HG03575 (cell line): ENCODE data around the gene CEP162.
"Not testable (repeated sequence)": the region's sequence is repeated elsewhere in the genome, so short reads cannot be mapped to it uniquely, and the experiment has no call there.

Source experiments
- ATAC-seq: cut with Tn5 transposase; IDR thresholded peaks from one replicate; pipeline ENCODE4 v1.9.1; 2021; ENCODE audit not compliant: unreplicated experiment, insufficient number of reproducible peaks, low FRiP score; ENCODE audit errors: extremely low read depth

CEP162 gene

GRCh38 chr6:84242265-84242664 is 14.8 kb upstream of the CEP162 start:
- ATAC-seq: no peak

DNA sequence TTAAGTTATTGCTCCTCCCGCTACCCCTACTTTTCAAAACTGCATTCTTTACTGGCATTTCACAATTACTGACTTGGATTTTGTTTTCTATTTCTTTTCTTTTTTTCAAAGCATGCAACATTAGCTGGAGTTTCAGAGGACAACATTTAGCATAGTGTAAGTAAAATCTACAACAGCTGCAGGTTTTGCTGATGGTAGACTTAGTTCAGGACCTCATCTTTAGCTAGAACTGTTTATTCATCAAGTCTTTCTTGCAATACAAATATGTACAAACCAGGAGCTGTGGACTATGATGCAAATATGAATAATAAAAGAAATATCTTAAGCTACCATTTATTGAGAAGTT is 728 bp upstream of the CEP162 start:
- no peak for ATAC-seq

GRCh38 chr6:84227044-84227433 is 404 bp downstream of the CEP162 start:
- no peak for ATAC-seq

DNA sequence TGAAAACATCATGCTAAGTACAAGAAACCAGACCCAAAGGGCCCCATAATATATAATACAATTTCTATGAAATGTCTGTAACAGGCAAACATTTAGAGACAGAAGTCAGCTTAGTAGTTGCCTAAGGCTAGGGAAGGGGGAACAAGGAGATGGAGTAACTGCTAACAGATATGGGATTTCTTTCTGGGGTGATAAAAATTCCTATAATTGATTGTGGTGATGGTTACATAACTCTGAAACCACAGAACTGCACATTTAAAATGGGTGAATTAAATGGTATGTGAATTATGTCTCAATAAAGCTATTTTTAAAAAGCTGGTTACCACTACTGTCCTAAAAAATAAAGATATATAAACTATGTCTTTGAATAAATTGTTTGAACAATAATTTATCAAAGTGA is 3.2 kb downstream of the CEP162 start:
- ATAC-seq: no peak

GRCh38 chr6:84223608-84224007 is 3.8 kb downstream of the CEP162 start:
- ATAC-seq: not testable (repeated sequence)

DNA sequence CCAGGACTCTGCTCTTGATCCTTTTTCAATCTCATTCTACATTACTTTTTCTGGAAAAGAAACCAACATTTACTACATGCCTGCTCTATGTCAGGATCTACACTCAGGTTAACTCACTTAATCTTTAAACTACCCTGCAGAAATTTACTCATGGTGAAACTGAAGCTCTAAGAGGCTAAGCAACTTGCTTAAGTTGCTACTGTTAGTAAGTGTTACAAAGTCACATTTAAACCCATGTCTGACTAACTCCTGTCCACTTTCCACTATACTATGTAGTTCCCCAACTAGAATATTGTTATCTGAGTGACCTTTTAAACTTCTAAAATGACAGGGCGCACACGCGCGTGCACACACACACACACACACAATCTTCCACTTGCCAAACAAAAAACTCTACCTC is 5.0 kb downstream of the CEP162 start:
- no peak for ATAC-seq

- no peak for ATAC-seq
Observed at GRCh38 chr6:84220809-84221409, 6.5 kb downstream of the CEP162 start.

- no peak for ATAC-seq
Observed at GRCh38 chr6:84218091-84218490, 9.4 kb downstream of the CEP162 start.

DNA sequence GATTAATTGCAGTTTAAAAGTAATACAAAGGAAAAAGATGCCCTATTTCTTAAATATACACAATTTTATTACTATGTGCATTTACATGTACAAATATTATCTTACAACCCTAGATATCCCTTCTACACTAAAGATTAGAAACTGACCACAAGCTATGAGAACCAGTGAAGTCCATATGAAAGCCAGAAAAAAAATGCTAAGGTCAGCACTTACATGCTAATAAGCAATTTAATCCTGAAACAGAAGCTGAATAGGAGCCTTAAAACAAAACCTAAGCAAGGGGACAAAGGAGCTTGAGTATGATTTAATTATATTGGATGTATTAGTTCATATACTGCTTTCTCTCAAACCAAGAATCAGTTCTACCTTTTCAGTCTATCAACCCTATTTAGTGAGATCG is 14.2 kb downstream of the CEP162 start:
- ATAC-seq: no peak

GRCh38 chr6:84204011-84204410 is 23.4 kb downstream of the CEP162 start:
- no peak for ATAC-seq

DNA sequence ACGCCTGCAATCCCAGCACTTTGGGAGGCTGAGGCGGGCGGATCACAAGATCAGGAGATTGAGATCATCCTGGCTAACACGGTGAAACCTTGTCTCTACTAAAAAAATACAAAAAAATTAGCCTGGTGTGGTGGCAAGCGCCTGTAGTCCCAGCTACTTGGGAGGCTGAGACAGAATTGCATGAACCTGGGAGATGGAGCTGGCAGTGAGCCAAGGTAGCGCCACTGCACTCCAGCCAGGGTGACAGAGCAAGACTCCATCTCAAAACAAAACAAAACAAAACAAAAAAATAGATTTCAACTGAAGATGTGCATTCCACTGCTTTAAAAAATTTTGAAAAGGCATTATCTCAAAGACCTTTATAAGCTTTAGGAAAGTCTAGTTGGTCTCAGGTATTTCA is 27.5 kb downstream of the CEP162 start:
- not testable (repeated sequence) for ATAC-seq

DNA sequence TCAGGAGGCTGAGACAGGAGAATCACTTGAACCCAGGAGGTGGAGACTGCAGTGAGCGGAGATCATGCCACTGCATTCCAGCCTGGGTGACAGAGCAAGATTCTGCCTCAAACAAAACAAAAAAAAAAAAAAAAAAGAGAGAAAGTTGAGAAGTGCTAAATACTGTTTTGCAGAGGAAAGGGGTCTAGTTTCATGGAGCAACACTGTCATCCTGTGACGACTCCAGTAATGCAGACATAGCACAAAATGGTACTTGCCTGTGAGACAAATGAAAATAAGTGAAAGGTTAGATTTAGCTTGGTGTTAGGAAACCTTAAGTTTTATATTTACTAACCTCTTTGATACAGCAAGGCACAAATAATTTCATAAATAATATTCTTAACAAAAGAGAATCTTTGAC is 29.7 kb downstream of the CEP162 start:
- ATAC-seq: no peak

DNA sequence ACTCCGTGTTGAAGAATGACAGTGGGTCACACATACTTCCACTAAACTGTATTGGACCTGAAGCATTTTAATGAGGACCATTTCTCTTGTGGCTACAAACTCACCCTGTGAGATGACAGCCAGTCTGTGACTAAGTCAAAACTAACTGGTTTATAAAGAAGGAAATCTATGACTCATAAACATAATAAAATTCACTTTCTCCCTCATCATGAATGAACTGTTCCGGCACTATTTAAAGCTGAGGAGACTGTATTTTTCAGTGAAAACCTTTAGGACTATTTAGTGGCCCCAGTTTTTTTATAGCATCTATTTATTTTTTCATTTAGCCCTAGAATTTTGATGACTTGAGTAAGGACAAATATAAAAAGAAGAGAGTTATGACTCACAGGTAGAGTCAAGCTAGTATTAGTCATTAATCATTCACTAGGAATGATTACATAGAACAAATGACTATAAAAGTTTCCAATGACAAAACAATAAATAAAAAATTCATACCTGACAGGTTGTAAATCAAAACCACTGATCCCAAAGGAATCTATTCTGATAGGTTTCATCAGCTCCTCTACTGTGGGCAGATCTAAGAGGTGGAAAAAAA is 34.2 kb downstream of the CEP162 start:
- ATAC-seq: no peak

GRCh38 chr6:84191802-84192201 is 35.6 kb downstream of the CEP162 start:
- no peak for ATAC-seq

- ATAC-seq: not testable (repeated sequence)
Observed at GRCh38 chr6:84189356-84189755, 38.1 kb downstream of the CEP162 start.

DNA sequence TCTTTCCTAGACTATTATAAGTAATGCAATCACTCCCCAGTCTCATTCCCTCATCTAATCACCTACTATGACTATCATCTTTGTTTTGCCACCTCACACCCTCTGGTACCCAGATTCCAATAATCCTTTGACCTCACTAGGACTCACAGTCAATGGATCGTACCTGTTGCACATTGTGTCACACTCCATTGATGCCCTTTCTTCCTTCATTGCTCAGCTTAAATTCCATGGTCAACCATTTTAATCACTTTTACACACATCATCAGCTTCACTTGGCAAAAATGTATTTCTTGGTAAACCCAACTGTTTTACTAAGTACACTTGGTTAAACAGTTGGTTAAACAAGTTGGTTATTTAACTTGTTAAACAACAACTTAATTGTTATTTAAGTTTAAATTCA is 44.0 kb downstream of the CEP162 start:
- ATAC-seq: no peak

DNA sequence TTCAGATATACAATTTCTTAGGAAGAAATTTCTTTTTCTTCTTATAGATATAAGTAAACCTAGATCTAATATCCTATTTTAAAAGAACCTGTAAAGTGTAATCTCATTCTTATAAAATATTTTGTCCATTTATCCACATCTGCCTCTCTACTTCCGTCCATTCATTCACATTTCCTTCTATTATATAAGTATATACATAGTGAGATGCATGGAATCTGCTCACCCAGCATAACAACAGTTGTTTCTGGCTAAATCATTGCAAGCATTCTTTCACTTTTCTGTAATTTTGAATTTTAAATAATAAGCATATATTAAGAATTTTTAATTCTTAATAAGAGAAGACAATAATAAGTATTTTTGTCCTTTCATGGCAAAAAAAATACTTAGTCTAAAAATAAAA is 45.4 kb downstream of the CEP162 start:
- ATAC-seq: no peak

GRCh38 chr6:84177241-84177640 is 50.2 kb downstream of the CEP162 start:
- no peak for ATAC-seq

- no peak for ATAC-seq
Observed at GRCh38 chr6:84172574-84172973, 54.9 kb downstream of the CEP162 start.

- no peak for ATAC-seq
Observed at GRCh38 chr6:84172080-84172479, 55.4 kb downstream of the CEP162 start.

DNA sequence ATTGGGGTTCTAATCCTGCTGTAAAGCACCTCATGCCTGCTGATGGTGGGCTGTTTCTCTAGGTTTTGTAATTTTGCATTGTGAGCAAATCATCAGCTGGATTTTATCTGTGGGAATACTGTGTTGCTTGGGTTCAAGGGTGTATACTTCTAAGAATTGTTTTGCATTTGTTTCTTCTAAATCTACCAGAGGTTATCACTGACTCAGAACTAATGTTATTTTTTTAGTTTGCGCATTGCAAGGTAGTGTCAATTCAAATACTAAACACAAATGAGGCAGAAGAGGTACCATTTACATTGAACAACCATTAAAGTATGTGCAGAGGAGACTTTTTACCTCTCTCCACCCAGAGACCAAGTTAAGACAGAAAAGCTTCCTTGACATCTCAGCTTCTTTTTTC is 60.0 kb downstream of the CEP162 start:
- ATAC-seq: no peak
